Measurements from ENCODE around the gene MTRF1L.
"Not testable (repeated sequence)": the region's sequence is repeated elsewhere in the genome, so short reads cannot be mapped to it uniquely, and the experiment has no call there.

MTRF1L gene

DNA sequence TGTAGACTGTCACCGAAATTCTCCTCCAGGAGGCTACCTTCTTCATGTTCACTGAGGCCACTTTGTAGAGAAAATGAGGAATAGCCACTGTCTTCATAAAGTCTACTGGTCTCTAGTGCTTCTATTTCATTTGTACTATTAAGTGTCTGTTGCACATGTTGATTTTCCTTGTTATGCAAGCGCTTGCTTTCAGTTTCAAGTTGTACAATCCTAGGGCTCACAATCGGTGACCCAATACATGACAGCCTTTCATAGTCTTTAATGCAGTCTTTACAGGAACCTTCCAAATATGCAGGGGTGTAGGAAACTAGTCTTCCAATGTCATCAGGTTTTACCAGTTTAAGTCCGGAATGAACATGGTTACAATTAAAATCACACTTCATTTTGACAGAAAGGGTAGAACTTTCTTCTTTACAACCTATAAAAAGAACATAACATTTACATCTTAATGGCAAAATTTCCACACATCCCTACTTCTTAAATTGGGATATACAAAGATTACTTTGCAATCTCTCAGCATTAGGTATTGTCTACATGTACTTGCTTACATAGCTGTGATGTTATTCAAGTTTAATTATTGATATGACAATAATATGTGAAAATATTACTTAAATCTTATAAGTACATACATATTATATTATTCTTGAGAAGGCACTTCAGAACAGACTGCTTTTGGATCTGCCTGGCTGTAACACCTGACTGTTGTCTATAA is 27.1 kb downstream of the MTRF1L start:
- Histone ChIP-seq H3K4me2 (ENCODE audit: low read depth, low read length, poor library complexity, severe bottlenecking) (no peak overlapping the region), H3K27ac (ENCODE audit: low read depth, low read length) (no peak overlapping the region), H3K4me3 (ENCODE audit: insufficient read depth, low read length, poor library complexity, severe bottlenecking) (no peak overlapping the region), H3K9ac (ENCODE audit: low read length) (no peak overlapping the region), H3K9me2 (replicated peaks; ENCODE audit: insufficient read depth, low read length) (no peaks in the 10 kb centered on the region), H3K79me2 (ENCODE audit: insufficient read depth, low read length) (peaks cover 84% of the 10 kb centered on the region), H3K9me3 (ENCODE audit: insufficient read depth, low read length) (no peaks in the 10 kb centered on the region), H3F3A (ENCODE audit: insufficient read depth) (peaks cover 89% of the 10 kb centered on the region), H3K27me3 (ENCODE audit: low read length) (no peaks in the 10 kb centered on the region), H2AFZ (ENCODE audit: low read depth, low read length, severe bottlenecking) (no peak overlapping the region), H4K20me1 (ENCODE audit: low read depth, low read length) (peaks cover 97% of the 10 kb centered on the region), H3K36me3 (ENCODE audit: low read length) (peaks cover 98% of the 10 kb centered on the region)
- TF ChIP-seq, protein P1, sequence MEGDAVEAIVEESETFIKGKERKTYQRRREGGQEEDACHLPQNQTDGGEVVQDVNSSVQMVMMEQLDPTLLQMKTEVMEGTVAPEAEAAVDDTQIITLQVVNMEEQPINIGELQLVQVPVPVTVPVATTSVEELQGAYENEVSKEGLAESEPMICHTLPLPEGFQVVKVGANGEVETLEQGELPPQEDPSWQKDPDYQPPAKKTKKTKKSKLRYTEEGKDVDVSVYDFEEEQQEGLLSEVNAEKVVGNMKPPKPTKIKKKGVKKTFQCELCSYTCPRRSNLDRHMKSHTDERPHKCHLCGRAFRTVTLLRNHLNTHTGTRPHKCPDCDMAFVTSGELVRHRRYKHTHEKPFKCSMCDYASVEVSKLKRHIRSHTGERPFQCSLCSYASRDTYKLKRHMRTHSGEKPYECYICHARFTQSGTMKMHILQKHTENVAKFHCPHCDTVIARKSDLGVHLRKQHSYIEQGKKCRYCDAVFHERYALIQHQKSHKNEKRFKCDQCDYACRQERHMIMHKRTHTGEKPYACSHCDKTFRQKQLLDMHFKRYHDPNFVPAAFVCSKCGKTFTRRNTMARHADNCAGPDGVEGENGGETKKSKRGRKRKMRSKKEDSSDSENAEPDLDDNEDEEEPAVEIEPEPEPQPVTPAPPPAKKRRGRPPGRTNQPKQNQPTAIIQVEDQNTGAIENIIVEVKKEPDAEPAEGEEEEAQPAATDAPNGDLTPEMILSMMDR (IDR thresholded peaks at IDR 0.05; ENCODE audit: insufficient read depth, low read length, poor library complexity, severe bottlenecking), result no peak
- TF ChIP-seq EZH2phosphoT487 (conservative IDR thresholded peaks at IDR 0.05; ENCODE audit: low read length), result no peak

DNA sequence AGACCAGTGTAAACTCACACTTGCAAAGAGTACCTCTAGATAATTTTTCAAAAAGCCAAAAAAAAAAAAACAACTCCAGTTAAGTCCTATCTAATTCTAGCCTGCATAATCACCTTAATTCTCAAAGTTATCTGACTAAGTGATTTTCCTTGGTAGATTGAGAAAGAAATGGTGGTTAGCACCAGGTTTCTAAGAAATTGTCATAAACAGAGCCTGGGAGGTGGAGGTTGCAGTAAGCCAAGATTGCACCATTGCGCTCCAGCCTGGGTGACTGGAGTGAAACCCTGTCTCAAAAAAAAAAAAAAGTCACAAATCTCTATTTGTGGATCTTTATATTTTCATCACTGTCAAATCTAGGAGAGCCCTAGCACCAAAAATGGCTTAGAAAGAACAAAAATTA is 28.6 kb downstream of the MTRF1L start:
- Histone ChIP-seq H3K79me2 (ENCODE audit: insufficient read depth, low read length) (peaks cover 69% of the 10 kb centered on the region), H3K9me3 (ENCODE audit: insufficient read depth, low read length) (no peaks in the 10 kb centered on the region), H3K9me2 (replicated peaks; ENCODE audit: insufficient read depth, low read length) (no peaks in the 10 kb centered on the region), H3K9ac (ENCODE audit: low read length) (no peak overlapping the region), H3K27me3 (ENCODE audit: low read length) (no peaks in the 10 kb centered on the region), H3K36me3 (ENCODE audit: low read length) (peaks cover 93% of the 10 kb centered on the region), H3K4me3 (ENCODE audit: insufficient read depth, low read length, poor library complexity, severe bottlenecking) (no peak overlapping the region), H3K27ac (ENCODE audit: low read depth, low read length) (no peak overlapping the region), H3F3A (ENCODE audit: insufficient read depth) (peaks cover 91% of the 10 kb centered on the region), H4K20me1 (ENCODE audit: low read depth, low read length) (peaks cover 85% of the 10 kb centered on the region), H3K4me2 (ENCODE audit: low read depth, low read length, poor library complexity, severe bottlenecking) (peak overlapping the region; percentile 13), H2AFZ (ENCODE audit: low read depth, low read length, severe bottlenecking) (no peak overlapping the region)
- TF ChIP-seq EZH2phosphoT487 (conservative IDR thresholded peaks at IDR 0.05; ENCODE audit: low read length), result no peak
- TF ChIP-seq, protein P1 (IDR thresholded peaks at IDR 0.05; ENCODE audit: insufficient read depth, low read length, poor library complexity, severe bottlenecking), result no peak

DNA sequence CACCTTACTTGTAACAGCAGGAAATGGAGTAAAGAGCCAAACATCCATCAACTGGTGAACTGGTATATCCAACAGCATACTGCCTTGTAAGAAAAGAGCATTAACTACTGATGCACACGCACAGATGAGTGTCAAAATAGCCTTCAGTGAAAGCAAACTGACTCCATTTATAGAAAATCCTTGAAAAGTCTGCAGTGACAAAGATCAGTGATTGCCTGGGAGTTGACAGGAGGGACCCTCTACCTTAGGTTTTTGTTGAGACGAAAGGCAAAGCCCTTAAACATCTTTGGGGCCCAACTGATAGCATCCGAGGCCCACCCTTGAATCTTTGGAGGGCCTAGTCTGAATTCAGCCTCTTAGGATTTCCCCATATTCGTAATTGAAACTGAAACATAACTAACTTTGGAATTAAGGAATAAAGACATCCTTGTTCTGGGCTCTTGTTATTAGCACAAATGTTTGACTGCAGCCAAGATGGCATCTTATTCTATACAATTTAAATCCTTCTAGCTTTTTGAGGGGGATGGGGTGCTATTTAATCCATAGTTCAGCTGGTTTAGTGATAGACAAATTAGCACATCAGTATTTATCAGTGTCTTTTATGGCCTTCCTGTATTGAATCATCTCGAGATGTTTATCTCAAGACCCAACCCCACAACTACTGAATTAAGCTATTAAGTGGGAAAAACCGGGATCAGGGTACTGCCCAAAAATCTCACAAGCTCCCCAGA is 32.7 kb downstream of the MTRF1L start:
- Histone ChIP-seq H3F3A (ENCODE audit: insufficient read depth) (peaks cover 57% of the 10 kb centered on the region), H3K9me3 (ENCODE audit: insufficient read depth, low read length) (no peaks in the 10 kb centered on the region), H3K4me2 (ENCODE audit: low read depth, low read length, poor library complexity, severe bottlenecking) (no peak overlapping the region), H3K9ac (ENCODE audit: low read length) (no peak overlapping the region), H3K79me2 (ENCODE audit: insufficient read depth, low read length) (peaks cover 29% of the 10 kb centered on the region), H3K27ac (ENCODE audit: low read depth, low read length) (no peak overlapping the region), H4K20me1 (ENCODE audit: low read depth, low read length) (peaks cover 47% of the 10 kb centered on the region), H3K4me3 (ENCODE audit: insufficient read depth, low read length, poor library complexity, severe bottlenecking) (no peak overlapping the region), H3K36me3 (ENCODE audit: low read length) (peaks cover 55% of the 10 kb centered on the region), H3K9me2 (replicated peaks; ENCODE audit: insufficient read depth, low read length) (no peaks in the 10 kb centered on the region), H2AFZ (ENCODE audit: low read depth, low read length, severe bottlenecking) (no peak overlapping the region), H3K27me3 (ENCODE audit: low read length) (no peaks in the 10 kb centered on the region)
- TF ChIP-seq EZH2phosphoT487 (conservative IDR thresholded peaks at IDR 0.05; ENCODE audit: low read length), result no peak
- TF ChIP-seq, protein P1 (IDR thresholded peaks at IDR 0.05; ENCODE audit: insufficient read depth, low read length, poor library complexity, severe bottlenecking), result no peak

DNA sequence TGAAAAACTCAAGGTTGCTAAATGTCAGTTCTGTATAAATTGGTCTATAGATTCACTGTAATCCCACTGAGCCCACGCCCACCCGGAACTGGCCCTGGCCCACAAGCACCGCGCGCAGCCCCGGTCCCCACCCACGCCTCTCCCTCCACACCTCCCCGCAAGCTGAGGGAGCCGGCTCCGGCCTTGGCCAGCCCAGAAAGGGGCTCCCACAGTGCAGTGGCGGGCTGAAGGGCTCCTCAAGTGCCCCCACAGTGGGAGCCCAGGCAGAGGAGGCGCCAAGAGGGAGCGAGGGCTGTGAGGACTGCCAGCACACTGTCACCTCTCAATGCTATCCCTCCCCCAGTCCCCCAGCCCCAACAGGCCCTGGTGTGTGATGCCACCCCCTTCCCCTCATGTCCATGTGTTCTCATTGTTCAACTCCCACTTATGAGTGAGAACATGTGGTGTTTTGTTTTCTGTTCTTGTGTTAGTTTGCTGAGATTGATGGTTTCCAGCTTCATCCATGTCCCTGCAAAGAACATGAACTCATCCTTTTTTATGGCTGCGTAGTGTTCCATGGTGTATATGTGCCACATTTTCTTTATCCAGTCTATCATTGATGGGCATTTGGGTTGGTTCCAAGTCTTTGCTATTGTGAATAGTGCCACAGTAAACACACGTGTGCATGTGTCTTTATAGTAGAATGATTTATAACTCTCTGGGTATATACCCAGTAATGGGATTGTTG is 36.2 kb downstream of the MTRF1L start:
- not testable (repeated sequence) for H3K27ac ChIP-seq (ENCODE audit: low read depth, low read length); H3K9ac ChIP-seq (ENCODE audit: low read length); H3K27me3 ChIP-seq (ENCODE audit: low read length); H3K9me3 ChIP-seq (ENCODE audit: insufficient read depth, low read length); H3K4me3 ChIP-seq (ENCODE audit: insufficient read depth, low read length, poor library complexity, severe bottlenecking); H3K79me2 ChIP-seq (ENCODE audit: insufficient read depth, low read length); H3K4me2 ChIP-seq (ENCODE audit: low read depth, low read length, poor library complexity, severe bottlenecking); H3K9me2 ChIP-seq (replicated peaks; ENCODE audit: insufficient read depth, low read length); H2AFZ ChIP-seq (ENCODE audit: low read depth, low read length, severe bottlenecking)
- Histone ChIP-seq H3F3A (ENCODE audit: insufficient read depth) (peaks cover 23% of the 10 kb centered on the region), H4K20me1 (ENCODE audit: low read depth, low read length) (peaks cover 11% of the 10 kb centered on the region), H3K36me3 (ENCODE audit: low read length) (peaks cover 20% of the 10 kb centered on the region)

Data from SU-DHL-6 (cell line).